WTC11 (cell line): ENCODE results near the gene ALDOC. TPM values are rescaled to one million over a fixed set of nuclear protein-coding genes. Genes with fewer than 3 reads are reported as not detected.

Source experiments
- ATAC-seq: fragments of 200-7000 bp; cut with Tn5 transposase; 2 replicates; pipeline ENCODE4 v1.10.0; 2021; ENCODE audit warnings: mild to moderate bottlenecking, moderate library complexity
- CTCF ChIA-PET: fragments of 300-600 bp; sonication (Branson Sonifier 250); formaldehyde crosslinking; loops from one replicate; lab custom pipeline; 2021; ENCODE audit warnings: antibody characterized with exemption; lab: Charles Lee
- POLR2A ChIA-PET: fragments of 350-600 bp; sonication (Branson Sonifier 250); formaldehyde crosslinking; loops from one replicate; lab custom pipeline; 2021; ENCODE audit warnings: antibody characterized with exemption; lab: Charles Lee
- DNase-seq: peaks from one replicate; pipeline ENCODE4 v3.0.0; 2021; ENCODE audit warnings: low spot score
- H3K27ac Mint-ChIP-seq: 2 replicates; pipeline ENCODE4 v1.8.0; 2021; ENCODE audit warnings: mixed read lengths
- H3K27me3 Mint-ChIP-seq: 2 replicates; pipeline ENCODE4 v1.8.0; 2021; ENCODE audit warnings: low read depth, mild to moderate bottlenecking, moderate library complexity, mixed read lengths
- H3K36me3 Mint-ChIP-seq: 2 replicates; pipeline ENCODE4 v1.8.0; 2021; ENCODE audit warnings: mixed read lengths
- H3K4me1 Mint-ChIP-seq: 2 replicates; pipeline ENCODE4 v1.8.0; 2022; ENCODE audit warnings: mixed read lengths
- H3K4me3 Mint-ChIP-seq: 2 replicates; pipeline ENCODE4 v1.8.0; 2021; ENCODE audit warnings: mild to moderate bottlenecking, moderate library complexity, mixed read lengths
- H3K9me3 Mint-ChIP-seq: 2 replicates; pipeline ENCODE4 v1.8.0; 2021; ENCODE audit warnings: mixed read lengths
- AFF4 ChIP-seq: sonication (generic); formaldehyde crosslinking; IDR thresholded peaks from 2 replicates; pipeline ENCODE4 v1.8.1; 2023; ENCODE audit warnings: mild to moderate bottlenecking, missing genetic modification reagents, borderline replicate concordance
- CBFB ChIP-seq: sonication (generic); formaldehyde crosslinking; IDR thresholded peaks from 2 replicates; pipeline ENCODE4 v1.8.1; 2022; ENCODE audit warnings: mild to moderate bottlenecking, low read depth, missing genetic modification reagents
- CREB1 ChIP-seq: sonication (generic); formaldehyde crosslinking; IDR thresholded peaks from 2 replicates; pipeline ENCODE4 v1.8.0; 2023; ENCODE audit warnings: mild to moderate bottlenecking, missing genetic modification reagents
- E2F4 ChIP-seq: sonication (generic); formaldehyde crosslinking; IDR thresholded peaks from 2 replicates; pipeline ENCODE4 v1.8.1; 2022; ENCODE audit warnings: low read depth, mild to moderate bottlenecking, moderate library complexity, missing genetic modification reagents, borderline replicate concordance
- ELF4 ChIP-seq: sonication (generic); formaldehyde crosslinking; IDR thresholded peaks from 2 replicates; pipeline ENCODE4 v1.8.1; 2022; ENCODE audit warnings: low read depth, mild to moderate bottlenecking, moderate library complexity, missing genetic modification reagents
- FOXK1 ChIP-seq: sonication (generic); formaldehyde crosslinking; IDR thresholded peaks from 2 replicates; pipeline ENCODE4 v1.8.0; 2022; ENCODE audit warnings: mild to moderate bottlenecking, moderate library complexity, missing genetic modification reagents
- IRF2 ChIP-seq: sonication (generic); formaldehyde crosslinking; IDR thresholded peaks from 2 replicates; pipeline ENCODE4 v1.8.0; 2022; ENCODE audit warnings: low read depth, missing genetic modification reagents, borderline replicate concordance
- PRDM15 ChIP-seq: sonication (generic); formaldehyde crosslinking; IDR thresholded peaks from 2 replicates; pipeline ENCODE4 v1.8.0; 2022; ENCODE audit warnings: missing genetic modification reagents
- RELA ChIP-seq: sonication (generic); formaldehyde crosslinking; IDR thresholded peaks from 2 replicates; pipeline ENCODE4 v1.8.1; 2022; ENCODE audit warnings: missing genetic modification reagents, mild to moderate bottlenecking, borderline replicate concordance
- STAT6 ChIP-seq: sonication (generic); formaldehyde crosslinking; conservative IDR thresholded peaks from 2 replicates; pipeline ENCODE4 v1.8.1; 2023; ENCODE audit warnings: mild to moderate bottlenecking, low read depth, missing genetic modification reagents, moderate library complexity
- ZNF138 ChIP-seq: sonication (generic); formaldehyde crosslinking; conservative IDR thresholded peaks from 2 replicates; pipeline ENCODE4 v1.8.1; 2022; ENCODE audit warnings: mild to moderate bottlenecking, moderate library complexity, missing genetic modification reagents
- ZNF416 ChIP-seq: fragments of 250-450 bp; sonication (Bioruptor Pico); IDR thresholded peaks from 2 replicates; pipeline ENCODE4 v1.9.0; 2021; ENCODE audit warnings: mild to moderate bottlenecking, inconsistent platforms
- ZNF671 ChIP-seq: fragments of 250-450 bp; sonication (Bioruptor Pico); IDR thresholded peaks from 2 replicates; pipeline ENCODE4 v1.8.0; 2021; ENCODE audit warnings: mild to moderate bottlenecking
- total RNA-seq: library from RNA; stranded (reverse); gene quantifications from 3 replicates; pipeline ENCODE4 v1.2.3, GENCODE V29; 2021

Gene ALDOC
- total RNA-seq, 1 experiment from 2014 or later = 73.5 TPM

- H3K4me3 Mint-ChIP-seq = no peak overlapping the region
- ChIA-PET POLR2A (interaction anchor here (1.2 kb wide), 1 partner anchor 9 kb away, joined by 3 read pairs; no protein-coding TSS in a partner anchor), CTCF (interaction anchor here (0.8 to 5.2 kb wide), 3 partner anchors 31 to 129 kb away, joined by 3 to 26 read pairs (median 4); partner anchors contain the start of gene ALDOC)
- no peak for DNase-seq
- no peak for ATAC-seq
- TF ChIP-seq ZNF416 (CRISPR knock-in tag) (no peak), ZNF138 (no peak)
- peak overlapping the region; percentile 38 for H3K27ac Mint-ChIP-seq
- H3K4me1 Mint-ChIP-seq = peaks cover 25% of the 10 kb centered on the region
- H3K27me3 Mint-ChIP-seq = no peaks in the 10 kb centered on the region
- H3K36me3 Mint-ChIP-seq = no peaks in the 10 kb centered on the region
- no peaks in the 10 kb centered on the region for H3K9me3 Mint-ChIP-seq
Measured at GRCh38 chr17:28545141-28545503, 31.6 kb downstream of the ALDOC start.

- Mint-ChIP-seq H3K27me3 (no peaks in the 10 kb centered on the region), H3K9me3 (no peaks in the 10 kb centered on the region), H3K36me3 (no peaks in the 10 kb centered on the region), H3K4me3 (no peak overlapping the region), H3K4me1 (peaks cover 25% of the 10 kb centered on the region), H3K27ac (peak overlapping the region; percentile 38)
- no peak for TF ChIP-seq IRF2
- TF ChIP-seq PRDM15 = peak; percentile 74
- ChIA-PET CTCF (interaction anchor here (0.7 to 5.2 kb wide), 4 partner anchors 32 to 165 kb away, joined by 3 to 26 read pairs (median 4); partner anchors contain the start of gene ALDOC), POLR2A (no interaction called here)
- peak; percentile 6; the same call in 1 of the 2 replicates for ATAC-seq
- DNase-seq = no peak
Measured at GRCh38 chr17:28544402-28545140, 32.1 kb downstream of the ALDOC start.

GRCh38 chr17:28541439-28541838 lies 35.3 kb downstream of the ALDOC start:
- POLR2A ChIA-PET = no interaction called here
- no peak for ATAC-seq
- CTCF ChIA-PET = interaction anchor here (0.6 to 3.7 kb wide), 8 partner anchors 9 to 157 kb away, joined by 3 to 42 read pairs (median 4); no protein-coding TSS in a partner anchor
- Mint-ChIP-seq H3K4me3 (no peak overlapping the region), H3K4me1 (peaks cover 16% of the 10 kb centered on the region), H3K27me3 (no peaks in the 10 kb centered on the region), H3K36me3 (no peaks in the 10 kb centered on the region), H3K9me3 (no peaks in the 10 kb centered on the region), H3K27ac (no peak overlapping the region)
- no peak for TF ChIP-seq FOXK1 (CRISPR knock-in tag)
- no peak for TF ChIP-seq ZNF671 (CRISPR knock-in tag)
- no peak for TF ChIP-seq CBFB (CRISPR knock-in tag)
- TF ChIP-seq RELA (CRISPR knock-in tag) = no peak
- no peak for TF ChIP-seq STAT6 (CRISPR knock-in tag)
- no peak for TF ChIP-seq CREB1 (CRISPR knock-in tag)
- TF ChIP-seq AFF4 (CRISPR knock-in tag) = no peak
- no peak for TF ChIP-seq ELF4 (CRISPR knock-in tag)
- no peak for TF ChIP-seq E2F4 (CRISPR knock-in tag)
- no peak for DNase-seq
